GM19463 (cell line): Measurements from ENCODE around the gene SETBP1.

Experiments used
- ATAC-seq: cut with Tn5 transposase; IDR thresholded peaks from one replicate; pipeline ENCODE4 v1.9.1; 2021; ENCODE audit warnings: mild to moderate bottlenecking, moderate library complexity; ENCODE audit not compliant: unreplicated experiment

The SETBP1 gene

DNA sequence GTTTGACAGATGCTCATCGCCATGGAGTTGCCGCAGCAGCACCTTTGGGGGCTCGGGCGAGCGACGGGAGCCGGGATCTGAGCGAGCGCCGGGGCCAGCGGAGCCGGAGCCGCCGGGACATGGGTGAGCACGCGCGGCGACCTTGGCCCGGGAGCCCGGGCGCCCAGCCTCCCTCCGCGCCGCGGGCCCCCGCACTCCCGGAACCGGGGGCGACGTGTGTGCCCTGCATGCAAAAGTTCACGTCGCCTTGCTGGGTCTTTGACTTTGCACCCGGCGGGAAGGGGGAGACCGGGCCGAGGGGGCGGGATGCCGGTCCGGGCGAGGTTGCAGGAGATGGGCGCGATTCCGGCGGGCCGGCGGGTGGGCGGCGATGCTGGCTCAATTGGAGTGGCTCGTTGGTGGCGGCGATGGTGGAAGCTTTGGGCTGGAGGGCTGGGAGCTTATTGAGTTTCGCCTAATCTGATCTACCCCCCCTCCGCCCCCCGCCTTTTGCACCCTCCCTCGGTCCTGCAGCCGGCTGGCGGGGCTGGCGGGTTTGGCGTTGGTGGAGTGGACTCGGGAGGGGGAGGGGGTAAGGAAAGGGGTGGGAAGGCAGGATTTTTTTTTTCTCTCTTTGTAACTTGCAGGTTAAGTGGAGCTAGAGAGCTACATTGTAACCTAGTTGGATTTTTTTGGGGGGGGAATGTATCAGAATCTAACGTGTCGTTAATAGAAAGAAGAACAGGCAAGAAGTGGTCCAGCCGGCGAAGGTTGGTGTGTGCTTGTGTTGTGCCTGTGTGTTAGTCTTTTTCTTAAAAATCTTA is at the start of gene SETBP1:
TSS of gene SETBP1 (plus strand) at position 616 of the 803 bp plus-strand sequence. CDS start 20,459 bp downstream, outside the sequence.
- no peak for ATAC-seq

- no peak for ATAC-seq
These were observed 48.1 kb upstream of the SETBP1 start for GRCh38 chr18:44632469-44633145.

DNA sequence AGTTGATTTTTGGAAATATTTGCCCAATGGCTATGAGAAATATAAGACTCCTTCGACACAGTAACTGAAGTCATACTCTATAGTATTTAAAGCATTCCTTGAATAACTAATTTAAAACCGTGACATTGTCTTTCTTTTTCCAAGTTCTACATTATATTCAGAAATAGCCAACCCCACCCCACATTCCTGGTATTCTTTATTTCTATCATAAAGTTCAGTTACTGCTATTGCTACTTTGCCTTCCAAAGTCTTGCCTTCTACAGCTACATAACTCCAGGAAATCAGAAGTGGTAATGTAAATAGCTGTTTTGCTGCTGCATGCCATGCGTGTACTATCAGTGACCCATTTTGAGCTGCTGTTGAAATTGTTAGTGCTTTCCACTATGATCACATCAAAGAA is 45.1 kb upstream of the SETBP1 start:
- no peak for ATAC-seq

DNA sequence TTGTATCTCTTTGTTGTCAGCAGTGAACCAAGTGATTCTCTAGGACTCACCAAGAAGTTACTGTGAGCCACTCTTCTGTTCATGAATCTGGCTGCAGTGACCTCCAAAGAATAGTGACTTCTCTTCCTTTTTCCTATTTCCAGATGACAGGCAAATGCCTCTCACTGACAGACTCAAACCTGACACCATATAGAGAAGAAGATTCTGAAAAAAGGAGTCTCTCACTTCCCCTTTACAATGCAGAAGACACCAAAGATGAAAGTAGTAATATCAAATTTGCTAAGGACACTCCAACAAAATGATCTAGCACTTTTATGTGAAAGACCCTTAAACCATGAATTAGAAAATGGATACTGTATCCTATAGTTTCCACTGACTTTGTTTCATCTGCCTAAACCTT is 44.4 kb upstream of the SETBP1 start:
- ATAC-seq = no peak

DNA sequence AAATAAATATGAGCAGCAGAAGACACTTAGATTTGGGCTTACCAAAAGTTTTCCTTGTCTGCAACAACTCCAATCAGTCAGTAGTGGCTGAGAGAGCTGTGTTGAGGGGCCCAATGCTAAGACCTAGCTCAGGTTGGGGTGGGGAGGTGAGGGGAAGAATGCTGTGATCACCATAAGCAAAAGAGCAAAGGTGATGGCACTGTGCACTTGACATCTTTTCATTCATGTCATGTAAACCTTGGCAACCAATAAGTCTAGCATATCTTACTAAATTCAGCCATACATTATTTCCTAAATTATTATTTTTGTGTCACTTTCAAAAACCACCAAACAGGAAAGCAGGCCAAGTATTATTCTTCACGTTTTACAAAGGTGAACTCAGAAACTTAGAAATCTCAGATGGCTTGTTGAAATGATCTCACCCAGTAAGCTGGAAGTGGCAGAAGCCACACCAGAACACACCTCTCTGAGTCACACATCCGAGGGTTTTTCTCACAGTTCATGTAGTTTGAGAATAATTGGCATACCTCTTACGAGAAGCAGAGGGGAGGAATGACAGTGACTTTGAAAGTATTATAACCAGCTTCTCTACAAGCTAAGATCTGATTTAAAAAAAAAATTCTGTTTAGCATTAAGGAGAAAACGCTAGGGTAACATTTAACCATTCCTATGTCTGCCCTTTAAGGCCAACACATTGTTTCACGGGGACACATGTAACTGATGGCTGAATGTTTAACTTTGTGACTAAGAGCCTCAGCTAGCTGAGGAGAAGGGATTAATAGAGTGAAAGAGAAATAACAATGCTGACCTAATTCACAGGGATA is 43.3 kb upstream of the SETBP1 start:
- ATAC-seq = no peak

- no peak for ATAC-seq
These were observed 42.6 kb upstream of the SETBP1 start for GRCh38 chr18:44638034-44638540.

DNA sequence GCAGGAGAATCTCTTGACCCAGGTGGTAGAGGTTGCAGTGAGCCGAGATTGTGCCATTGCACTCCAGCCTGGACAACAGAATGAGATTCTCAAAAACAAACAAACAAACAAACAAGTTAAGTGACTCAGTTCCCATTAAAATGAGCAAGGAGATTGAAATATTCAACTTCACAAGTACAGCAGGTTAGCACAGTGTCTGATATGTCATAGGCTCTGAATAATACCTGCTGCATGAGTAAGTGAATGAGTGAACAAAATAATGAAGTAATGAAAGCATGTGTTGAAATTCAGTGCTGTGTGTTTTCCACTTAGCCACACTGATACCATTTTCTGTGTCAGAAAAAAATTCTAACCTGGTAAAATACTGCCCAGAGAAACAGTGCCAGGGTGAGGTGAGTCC is 41.9 kb upstream of the SETBP1 start:
- ATAC-seq = no peak

- no peak for ATAC-seq
These were observed 37.7 kb upstream of the SETBP1 start for GRCh38 chr18:44643004-44643403.

DNA sequence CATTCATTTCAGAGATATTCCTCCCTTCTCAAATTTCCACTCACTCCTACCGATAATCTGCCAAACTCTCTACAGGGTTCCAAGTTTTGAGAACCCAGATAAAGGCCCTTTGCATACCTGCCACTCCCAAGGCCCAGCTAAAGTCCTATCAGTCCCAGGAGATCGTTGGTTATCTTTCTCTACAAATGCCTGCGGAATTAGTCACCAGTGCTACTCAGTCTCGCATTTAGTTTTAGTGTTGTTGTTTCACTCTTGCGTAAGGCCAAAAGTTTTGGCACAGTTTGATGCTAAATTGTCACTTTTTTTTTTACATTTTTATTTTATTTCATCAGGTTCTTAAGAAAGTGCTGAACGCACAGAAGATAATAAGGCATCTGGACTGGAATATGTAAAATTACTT is 29.2 kb upstream of the SETBP1 start:
- no peak for ATAC-seq

GRCh38 chr18:44651918-44652572 is 28.6 kb upstream of the SETBP1 start:
- no peak for ATAC-seq

DNA sequence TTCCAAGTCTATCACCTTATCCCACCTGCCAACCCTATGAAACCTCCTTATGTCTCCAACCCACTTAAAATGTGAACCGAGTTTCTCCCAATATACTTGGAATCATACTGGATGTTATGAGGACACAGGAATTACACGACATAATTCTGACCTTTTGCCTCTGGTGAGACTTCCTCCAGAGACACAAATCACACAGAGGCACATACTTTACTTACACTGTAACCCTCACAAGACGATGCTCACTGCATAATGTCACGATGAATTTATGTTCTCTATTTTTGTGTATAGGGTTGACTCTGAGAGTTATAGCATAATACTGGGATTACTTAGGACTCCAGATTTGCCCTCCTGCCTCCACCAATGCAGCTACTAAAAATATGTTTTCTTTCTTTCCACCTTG is 28.0 kb upstream of the SETBP1 start:
- no peak for ATAC-seq

DNA sequence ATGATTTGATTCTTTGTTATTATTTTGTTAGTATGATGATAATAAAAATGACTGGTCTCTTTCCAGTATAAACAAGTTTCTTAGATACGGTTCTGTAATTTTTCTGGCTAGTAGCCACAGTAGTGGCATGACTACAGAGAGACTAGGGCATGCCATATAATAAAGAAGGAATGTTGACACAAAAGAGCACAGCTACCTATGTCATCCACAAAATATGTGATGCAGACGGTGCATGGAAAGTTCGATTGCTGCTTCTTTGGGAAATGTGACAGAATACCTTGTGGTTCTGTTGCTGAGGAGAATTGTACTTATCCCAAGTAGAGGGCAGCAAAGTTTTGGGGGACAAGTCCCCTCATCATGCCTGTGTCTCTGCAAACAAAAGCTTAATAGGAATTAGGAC is 26.1 kb upstream of the SETBP1 start:
- ATAC-seq = no peak

DNA sequence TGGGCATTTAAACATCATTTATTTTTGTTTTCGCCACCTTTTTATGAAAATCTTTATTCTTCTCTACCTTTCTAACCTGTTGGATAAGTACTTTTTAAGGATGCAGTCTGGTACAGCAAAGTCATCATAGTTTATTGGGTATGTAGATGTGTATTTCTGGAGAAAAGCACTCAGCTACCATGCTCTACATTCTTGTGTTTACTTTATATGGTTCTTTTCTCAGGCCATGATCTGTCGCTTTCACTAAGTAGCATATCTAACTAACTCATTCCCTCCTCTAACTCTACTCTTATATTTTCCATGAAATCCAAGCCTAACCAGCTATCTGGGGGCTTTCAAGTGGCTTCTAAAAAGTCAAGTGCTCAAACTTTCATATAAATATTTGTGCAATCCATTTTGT is 25.3 kb upstream of the SETBP1 start:
- no peak for ATAC-seq

DNA sequence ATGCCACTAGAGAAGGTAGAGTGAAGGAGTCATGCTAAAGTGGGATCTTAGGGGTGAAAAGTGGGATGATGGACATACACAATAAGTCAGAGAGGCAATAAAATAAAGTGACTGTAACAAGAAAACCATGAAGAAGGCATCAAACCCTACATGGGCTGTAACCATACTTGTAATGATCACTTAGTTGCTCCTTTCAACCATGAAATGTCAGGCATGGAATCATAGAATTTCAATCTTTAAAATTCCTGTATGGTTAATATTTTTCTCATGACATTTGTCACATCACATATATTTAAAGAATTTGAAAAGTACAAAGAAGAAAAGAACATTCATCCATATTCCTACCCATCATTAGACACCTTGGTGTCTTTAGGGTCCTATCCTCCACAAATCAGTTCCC is 20.9 kb upstream of the SETBP1 start:
- no peak for ATAC-seq

DNA sequence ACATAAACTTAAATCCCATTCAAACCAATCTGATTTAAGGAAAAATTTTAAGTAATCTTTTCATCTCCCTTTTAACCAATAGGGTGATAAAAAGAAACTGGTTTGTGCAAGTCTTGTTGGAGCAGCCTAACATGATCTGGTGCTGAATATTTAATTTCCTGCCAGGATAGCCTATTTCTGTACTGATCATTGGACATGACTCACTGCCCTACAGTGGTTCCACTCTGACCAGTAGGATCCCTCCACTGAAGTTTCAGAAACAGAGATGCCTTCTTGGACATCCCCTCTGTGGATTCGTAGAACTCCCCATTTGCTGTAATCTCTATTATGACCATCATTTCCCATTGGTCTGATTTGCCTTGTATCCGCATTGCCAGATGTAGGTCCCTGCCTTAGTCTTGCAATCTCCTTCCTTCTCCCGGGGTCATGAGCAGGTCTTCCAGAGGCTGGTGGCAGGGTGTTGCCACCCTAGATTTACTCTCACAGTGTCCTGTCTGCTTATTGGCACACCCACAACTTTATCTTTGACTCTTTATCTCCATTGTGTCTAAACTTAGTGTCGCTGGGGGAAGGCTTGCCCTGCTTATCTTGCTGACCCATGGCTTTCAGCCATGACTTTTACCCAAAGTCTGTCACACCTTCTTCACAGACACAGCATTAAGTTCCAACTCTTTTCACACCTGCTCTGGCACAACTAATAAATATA is 12.3 kb upstream of the SETBP1 start:
- no peak for ATAC-seq

GRCh38 chr18:44671914-44672313 is 8.8 kb upstream of the SETBP1 start:
- ATAC-seq = no peak

GRCh38 chr18:44672506-44672905 is 8.2 kb upstream of the SETBP1 start:
- no peak for ATAC-seq

- no peak for ATAC-seq
These were observed 7.3 kb upstream of the SETBP1 start for GRCh38 chr18:44673256-44673880.

DNA sequence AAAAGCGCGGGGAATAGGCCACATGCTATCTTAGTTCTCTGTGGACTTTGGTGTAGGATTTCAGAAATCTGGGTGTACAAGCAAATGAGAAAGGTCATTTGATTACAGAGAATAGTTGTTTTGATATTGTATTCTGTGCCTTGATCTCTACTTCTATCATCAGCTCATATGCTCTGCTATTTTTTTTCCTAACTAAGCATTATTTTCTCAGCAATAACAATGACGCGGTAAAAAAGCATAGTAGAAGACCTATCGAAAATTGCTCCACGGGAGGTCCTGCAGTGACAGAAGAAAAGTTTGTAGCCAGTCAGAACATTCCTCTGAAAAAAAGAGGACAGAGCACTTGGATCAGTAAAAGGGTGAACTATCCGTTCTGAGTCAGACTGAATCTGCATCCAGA is 2.8 kb upstream of the SETBP1 start:
- no peak for ATAC-seq

DNA sequence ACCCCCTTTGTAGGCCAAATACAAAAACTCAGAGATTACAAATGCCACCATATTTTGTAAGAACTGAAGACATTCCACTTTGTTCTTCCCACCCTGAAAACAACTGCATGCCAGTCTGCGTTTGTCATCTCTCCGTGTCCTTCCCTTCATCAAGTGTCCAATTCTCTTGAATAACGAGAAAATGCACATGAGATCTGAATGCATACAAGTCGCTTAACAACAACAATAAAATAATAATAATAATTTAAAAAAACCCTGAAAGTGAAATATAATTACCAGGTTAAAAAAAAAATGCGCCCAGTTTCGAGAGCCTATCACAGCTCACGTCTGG is 2.0 kb upstream of the SETBP1 start:
- no peak for ATAC-seq
